HG02642 (cell line): ENCODE data around the gene DDX4.
"Not testable (repeated sequence)": the region's sequence is repeated elsewhere in the genome, so short reads cannot be mapped to it uniquely, and the experiment has no call there.

Experiments used
- ATAC-seq: cut with Tn5 transposase; IDR thresholded peaks from one replicate; pipeline ENCODE4 v1.9.1; 2021; ENCODE audit warnings: mild to moderate bottlenecking; ENCODE audit not compliant: unreplicated experiment, poor library complexity

Gene DDX4

DNA sequence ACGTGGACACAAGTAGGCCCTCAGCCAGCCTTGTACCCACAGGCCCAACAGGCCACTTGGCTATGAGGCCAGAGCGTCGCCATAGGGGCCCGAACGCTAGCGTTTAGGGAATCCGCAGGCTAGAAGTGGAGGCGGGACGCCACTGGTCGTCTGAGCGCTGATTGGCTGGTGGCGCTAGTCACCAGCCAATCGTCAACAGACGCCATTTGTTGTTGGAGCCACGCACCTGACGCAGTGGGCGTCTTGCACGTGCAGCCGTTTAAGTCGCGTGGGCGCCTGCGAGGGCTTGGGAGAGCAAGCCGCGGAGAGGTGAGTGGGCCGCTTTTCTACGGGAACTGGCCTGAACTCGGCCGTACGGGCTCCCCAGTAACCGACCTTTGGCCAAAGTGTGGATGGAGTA, at the start of gene DDX4:
Gene DDX4, plus strand, starts transcription at position 269 of the 400 bp plus-strand sequence. CDS start 903 bp downstream, outside the sequence.
- ATAC-seq = no peak

DNA sequence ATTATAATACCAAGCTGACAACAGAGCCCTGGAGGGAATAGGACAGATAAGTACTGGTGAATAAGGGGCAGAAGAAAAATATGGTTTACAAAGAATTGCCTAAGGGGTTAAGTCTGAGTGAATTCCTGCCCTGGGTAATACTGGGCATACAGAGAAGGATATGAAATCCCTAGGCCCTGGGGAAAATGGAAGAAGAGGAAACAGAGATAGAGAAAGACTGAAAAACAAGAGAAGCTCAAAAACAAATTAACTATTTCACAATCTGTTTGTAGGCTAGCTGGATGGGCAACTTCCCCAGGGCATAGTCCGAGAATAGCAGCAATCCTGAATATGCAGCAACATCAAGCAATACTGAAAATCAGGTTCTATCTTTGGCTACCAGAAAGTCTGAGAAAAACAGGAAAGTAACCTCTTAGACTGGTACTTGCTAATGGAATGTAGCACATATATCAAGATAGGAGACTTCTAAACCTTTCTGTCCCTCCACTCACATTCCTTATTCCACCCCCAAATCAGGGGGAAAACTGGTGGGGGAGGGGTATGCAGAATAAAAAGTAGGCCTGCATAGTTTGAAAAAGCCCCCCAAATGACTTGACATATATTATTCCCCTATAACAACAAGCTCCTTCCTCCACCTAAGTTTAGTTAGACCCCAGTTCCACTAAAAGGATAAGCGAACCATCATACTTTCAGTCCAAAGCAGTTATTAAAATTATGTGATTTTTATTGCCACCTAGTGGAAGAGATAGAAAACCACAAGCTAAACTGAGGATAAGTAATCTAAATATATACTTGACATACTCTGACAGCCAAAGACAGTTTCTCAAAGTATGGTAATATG, 46.4 kb upstream of the DDX4 start:
- ATAC-seq = no peak

DNA sequence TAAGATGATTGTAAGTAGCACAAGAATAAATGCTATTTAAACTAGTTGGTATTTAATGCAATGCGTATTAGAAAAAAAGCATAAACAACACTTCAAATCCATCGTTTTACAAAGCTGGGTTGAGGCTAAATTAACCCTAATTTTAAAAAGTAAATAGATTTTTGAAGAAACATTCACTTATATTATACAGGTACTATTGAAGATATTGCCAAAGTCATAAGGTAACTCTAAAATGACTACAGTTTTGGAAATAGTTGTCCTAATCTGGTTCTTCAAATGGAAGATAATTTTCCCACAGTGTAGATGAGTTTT, 45.8 kb upstream of the DDX4 start:
- no peak for ATAC-seq

DNA sequence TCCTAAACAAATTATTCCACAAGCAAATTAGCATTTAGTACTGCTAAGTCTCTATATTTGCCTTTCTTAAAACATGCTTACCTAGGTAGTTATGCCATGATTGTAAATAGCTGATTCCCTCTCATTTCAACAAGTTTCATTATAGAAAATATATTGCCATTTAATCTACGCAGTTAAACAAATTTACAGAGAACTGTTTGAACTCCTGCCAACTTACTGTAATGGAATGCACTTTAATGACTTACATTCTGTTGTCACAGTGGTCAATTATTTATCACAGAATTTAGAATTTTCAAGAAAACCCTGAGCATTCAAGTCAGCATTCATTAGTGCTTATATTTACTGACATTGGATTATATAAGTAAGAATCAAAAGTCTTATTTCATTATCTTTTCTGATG, 45.4 kb upstream of the DDX4 start:
- ATAC-seq = no peak

DNA sequence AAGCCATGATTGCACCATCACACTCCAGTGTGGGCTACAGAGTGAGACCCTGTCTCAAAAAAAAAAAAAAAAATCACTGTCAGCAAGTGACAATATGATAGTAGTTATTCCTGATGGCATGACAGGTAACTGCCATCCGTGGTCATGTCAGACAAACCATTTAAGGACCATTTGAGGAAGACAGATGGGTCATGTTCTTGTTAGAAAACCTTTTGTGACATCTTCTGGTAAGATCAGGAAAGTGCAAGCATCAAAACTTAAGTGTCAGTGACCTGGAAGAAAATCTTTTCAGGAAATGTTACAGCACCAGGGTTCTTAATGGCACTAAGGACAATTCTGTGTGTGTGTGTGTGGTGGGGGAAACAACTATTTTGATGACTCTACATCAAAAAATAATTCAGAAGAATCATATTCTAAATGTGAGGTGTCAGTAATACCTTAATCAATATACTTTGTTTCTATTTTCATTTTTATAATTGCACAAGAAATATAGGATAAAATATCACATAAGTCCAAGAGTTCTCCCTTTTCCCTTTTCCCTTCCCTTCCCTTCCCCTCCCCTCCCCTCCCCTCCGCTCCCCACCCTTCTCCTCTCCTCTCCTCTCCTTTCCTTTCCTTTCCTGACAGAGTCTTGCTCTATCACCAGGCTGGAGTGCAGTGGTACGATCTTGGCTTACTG, 43.6 kb upstream of the DDX4 start:
- ATAC-seq = no peak

DNA sequence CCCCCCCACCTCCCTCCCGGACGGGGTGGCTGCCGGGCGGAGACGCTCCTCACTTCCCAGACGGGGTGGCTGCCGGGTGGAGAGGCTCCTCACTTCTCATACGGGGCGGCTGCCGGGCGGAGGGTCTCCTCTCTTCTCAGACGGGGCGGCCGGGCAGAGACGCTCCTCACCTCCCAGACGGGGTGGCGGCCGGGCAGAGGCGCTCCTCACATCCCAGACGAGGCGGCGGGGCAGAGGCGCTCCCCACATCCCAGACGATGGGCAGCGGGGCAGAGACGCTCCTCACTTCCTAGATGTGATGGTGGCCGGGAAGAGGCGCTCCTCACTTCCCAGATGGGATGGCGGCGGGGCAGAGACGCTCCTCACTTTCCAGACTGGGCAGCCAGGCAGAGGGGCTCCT, 41.2 kb upstream of the DDX4 start:
- ATAC-seq = not testable (repeated sequence)

DNA sequence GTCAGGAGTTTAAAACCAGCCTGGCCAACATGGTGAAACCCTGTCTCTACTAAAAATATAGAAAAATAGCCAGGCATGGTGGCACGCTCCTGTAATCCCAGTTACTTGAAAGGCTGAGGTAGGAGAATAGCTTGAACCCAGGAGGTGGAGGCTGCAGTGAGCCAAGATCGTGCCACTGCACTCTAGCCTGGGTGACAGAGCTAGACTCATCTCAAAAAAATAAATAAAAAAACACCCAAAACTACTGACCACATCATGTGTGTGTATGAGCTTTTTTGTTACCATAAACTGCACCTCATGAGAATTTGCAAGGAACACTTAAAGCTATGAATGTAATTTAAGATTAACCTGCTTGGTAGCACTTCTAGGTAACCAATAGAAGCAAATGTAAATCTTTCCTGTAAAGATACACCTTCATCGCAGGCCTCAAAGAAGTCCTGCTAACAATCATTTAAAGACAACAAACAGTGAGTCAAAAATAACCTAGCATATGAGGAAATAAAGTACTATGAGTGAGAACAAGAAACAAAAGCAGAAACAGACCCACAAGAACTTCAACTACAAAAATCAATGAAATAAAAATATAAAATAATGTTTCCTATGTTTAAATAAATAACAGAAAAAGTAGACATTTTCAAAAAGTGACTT, 38.7 kb upstream of the DDX4 start:
- ATAC-seq = no peak

DNA sequence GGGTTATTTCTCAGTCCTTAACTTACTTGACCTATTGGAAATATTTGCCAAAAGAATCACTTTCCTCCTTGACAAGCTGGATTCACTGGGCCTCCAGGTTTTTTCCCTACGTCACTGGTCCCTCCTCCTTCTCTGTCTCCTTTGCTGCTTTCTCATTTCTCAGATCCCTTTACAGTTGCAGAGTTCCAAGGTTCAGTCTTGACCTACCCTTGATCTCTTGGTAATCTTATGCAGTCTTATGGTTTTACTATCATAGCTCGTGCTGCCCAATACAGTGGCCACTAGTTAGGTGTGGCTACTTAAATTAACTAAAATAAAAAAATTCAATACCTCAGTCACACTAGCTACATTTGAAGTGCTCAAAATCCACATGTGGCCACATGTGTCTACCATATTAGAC, 37.1 kb upstream of the DDX4 start:
- ATAC-seq = no peak

DNA sequence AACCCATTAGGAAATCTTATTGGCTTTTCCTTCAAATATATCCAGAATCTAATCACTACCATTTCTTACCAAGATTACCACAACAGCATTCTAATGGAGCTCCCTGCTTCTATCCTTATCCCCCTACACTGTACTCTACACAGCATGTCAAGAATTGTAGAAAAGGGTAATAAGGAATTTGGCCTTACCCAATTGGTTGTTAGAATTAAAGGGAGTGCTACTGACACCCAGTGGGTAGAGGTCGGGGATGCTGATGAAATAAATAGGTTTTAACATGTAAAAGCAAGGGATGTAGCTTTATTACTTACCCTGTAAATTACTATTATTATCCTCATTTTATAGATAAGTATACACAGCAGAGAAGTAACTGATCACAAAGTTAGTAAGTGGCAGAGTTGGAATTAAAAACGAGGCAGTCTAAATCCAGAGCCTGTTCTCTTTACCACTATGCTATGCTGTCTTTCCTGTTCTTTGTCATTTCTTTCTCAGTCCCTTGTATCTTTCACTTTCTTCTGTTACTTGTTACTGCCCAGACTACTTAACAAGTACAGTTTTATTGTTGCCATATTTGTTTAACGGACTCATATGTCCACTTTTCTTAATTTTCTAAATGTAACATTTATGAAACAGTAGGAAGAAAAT, 36.3 kb upstream of the DDX4 start:
- no peak for ATAC-seq

DNA sequence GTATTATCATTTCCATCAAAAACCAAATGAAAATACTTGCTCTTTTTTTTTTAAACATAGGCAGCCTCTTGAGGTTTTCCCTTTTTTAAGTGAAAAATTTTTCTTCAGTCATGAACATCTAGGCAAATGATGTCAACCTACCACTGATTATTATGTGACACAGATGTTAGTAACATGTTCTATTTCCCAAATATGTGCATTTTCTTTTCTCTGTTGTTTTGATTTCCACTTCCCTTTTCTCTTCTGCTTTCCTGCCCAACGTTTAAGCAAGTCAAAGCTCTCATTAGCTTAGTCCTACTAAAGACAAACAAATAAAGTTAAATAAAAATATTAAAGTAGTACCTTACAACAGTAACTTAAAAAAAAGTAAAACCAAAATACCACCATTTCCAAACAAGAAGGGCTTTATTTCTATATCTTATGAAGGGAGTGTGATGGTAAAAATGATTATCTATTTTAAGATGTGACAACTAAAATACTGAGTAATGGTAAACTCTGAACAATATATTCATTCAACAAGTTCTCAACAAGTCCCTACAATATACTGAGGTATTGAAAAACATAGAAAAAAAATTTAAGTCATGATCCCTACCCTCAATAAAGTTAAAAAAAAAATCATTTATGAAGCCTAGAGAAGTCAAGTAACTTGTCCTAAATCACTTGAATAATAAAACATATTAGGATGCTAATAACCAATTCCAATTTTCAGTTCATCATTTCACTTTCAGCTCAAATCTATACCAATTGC, 35.1 kb upstream of the DDX4 start:
- no peak for ATAC-seq

DNA sequence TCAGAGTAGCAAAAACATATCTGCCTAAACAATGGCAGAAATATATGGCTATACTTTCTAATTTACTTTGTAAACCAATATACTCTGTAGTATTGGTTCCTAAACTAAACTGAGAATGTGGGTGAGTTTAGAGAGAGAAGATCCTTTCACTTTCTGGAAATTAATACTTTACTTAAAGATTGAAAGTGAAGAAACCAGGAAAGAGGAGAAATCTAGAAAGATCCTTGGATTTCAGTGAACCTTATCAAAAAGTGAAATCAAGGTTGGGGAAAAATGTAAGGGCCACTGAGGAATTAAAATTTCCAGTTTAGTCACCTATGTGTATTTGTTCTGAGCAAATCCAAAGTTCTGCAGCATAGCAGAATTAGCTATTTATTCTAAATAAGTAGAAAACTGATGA, 31.6 kb upstream of the DDX4 start:
- ATAC-seq = no peak

DNA sequence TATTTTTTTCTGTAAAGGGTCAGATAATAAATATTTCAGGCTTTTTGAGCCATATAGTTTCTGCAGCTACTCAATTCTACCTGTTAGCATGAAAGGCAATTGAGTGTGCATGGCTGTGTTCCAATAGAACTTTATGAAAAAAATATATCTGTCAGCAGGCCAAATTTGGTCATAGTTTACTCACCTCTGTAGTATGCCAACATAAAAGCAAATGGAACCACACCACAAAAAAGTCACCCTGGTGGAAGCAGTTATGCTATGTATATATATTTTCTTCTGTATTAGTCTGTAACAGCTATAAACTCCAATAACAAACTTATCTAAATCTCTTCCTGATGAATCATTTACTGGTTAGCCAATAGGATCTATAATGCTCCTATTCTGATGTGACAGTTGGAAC, 29.1 kb upstream of the DDX4 start:
- no peak for ATAC-seq

DNA sequence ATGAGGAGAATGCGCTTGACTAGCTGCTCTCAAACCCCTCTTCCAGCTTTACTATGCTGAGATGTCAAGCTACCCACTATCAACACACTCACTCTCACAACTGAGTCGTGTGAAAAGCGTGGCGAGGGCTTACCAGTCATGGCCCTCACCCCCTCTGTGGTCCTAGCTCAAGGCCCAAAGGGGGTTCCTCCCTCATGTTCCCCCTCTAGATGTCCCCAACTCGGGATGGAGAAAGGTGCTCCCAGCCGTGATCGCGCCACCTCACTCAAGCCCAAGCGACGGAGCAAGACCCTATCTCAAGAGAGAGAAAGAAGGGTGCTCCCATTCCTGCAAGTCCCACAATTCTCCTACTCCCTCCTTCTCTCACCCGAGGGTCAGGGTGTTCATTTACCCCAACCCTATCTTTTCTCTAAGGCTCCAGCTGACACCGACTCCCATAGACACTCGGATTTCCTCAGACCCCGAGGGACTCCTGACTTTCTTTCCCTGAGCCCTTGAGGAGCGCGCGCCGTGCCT, 26.3 kb upstream of the DDX4 start:
- no peak for ATAC-seq

DNA sequence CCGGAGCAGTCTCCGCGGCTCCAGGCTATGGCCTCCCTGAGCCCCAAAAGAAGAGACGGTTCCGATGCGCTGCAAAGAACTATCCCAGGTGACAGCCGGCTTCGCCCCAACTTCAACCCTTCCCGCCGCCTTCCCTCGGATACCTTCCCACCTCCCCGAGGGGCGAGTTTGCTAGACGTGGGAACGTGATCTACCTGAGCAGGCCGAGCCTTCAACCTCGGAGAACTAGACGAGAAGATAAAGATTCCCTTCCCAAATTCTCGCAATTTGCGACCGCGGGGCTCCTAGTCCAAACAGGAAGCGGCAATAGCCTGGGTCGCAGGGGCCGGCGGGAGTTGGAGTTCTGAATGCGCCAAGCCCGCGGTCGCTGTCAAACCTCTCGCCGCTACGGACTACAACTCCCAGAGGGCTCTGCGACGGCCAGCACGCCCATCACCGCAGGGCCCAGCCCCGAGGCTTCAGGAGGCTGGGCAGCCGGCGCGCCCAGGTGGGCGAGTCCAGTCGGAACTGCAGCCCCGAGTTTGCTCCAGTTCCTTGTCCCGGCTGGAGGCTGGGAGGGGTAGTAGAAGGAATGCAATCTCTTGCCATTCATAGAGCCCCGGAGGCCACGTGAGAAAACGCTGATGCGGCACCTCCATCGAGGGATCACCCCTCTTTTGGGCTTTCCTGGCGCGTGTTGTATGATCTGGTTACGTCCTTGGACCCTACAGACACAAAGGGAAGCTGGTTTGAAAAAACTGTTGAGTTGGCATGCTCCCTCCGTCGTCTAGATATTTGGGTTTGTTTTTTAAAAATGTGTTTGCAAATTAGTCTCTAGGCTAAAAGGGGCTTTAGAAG, 25.6 kb upstream of the DDX4 start, which contains the start of gene SLC38A9:
Gene SLC38A9, minus strand, starts transcription at position 302 of the 837 bp plus-strand sequence. CDS start 14,366 bp downstream, outside the sequence.
- ATAC-seq = peak; percentile 100

DNA sequence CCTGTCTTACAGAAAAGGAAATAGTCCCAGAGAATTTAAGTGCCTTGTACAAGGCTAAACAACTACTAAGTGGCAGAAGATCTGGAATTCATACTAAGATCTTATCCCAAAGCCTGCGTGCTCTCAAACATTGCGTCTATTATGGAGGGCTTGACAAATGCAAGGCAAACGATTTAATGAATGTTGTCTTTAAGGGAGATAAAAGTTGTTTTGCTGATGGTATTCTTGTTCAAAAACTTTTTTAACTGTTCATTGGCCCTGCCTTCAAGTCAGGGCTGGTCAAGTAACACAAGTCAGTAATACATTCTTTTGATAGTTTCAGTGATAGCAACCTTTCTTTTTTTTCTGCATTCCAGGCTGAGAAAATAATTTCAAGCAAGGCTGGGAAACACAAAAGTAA, 24.0 kb upstream of the DDX4 start:
- no peak for ATAC-seq

DNA sequence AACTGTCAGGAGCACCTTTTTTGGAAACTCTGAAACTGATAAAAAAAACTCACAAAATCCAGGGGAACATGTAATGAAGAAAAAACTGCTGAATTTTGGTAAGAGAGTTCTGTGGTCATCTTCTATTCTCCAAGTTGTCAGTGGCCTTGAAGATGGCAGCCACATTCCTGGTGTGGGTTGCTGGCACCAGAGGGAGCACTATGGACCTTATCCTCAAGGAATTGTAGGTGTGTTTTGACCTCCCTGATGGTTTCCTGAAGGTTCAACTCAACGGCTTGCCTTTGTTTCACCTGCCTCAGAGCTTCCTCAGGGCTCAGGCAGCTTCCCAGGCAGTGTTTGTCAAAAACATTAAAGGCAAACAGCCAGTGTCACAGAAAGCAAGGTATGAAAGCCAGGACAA, 23.5 kb upstream of the DDX4 start:
- no peak for ATAC-seq

DNA sequence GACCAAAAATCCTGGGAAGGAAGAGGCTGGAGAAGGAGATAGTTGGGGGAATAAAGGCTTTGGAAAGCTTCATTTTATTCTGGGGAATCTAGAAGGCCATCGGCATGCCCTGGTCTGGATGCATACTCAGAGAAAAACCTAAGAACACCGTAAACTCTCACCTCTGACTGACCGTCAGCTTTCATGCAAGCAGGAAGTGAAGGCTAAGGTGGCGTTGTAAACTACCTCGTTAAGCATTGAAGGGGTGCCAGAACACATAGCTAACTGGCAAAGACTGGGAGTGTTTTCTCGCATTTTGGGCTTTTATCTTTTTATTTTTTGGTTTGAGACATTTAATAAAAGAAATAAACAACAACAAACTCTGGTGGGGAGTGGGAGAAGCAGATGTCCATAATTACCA, 23.1 kb upstream of the DDX4 start:
- no peak for ATAC-seq

DNA sequence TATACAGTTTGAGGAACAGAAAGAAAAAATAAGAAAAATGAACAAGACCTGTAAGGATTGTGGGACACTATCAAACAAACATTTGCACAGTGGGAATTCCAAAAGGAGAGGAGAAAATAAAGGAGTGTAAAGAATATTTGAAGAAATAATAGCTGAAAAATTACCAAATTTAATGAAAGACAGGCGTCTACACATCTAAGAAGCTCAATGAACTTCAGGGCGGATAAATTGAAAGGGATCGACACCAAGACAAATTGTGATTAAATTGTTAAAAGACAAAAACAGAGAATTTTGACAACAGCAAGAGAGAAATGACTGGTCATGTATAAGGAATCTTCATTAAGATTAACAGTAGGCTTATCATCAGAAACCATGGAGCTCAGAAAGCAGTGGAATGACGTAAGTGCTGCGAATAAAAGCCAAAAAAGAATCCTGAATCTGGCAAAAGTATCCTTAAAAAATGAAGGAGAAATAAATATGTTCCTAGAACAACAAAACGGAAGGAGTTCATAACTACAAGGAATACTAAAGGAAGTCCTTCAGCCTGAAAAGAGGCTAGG, 22.3 kb upstream of the DDX4 start:
- no peak for ATAC-seq

DNA sequence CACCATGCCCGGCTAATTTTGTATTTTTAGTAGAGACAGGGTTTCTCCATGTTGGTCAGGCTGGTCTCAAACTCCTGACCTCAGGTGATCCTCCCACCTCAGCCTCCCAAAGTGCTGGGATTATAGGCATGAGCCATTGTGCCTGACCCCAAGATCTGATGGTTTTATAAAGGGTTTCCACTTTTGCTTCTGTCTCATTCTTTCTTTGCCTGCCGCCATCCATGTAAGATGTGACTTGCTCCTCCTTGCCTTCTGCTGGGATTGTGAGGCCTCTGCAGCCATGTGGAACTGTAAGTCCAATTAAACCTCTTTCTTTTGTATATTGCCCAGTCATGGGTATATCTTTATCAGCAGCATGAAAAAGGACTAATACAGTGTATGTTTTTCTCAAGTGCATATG, 18.8 kb upstream of the DDX4 start:
- not testable (repeated sequence) for ATAC-seq
